ENCODE data around the gene FMR1. TPM values are rescaled to one million over a fixed set of nuclear protein-coding genes. Genes with fewer than 3 reads are reported as not detected.
A peak's percentile ranks its signal among the peaks of the same experiment; 100 is the strongest.

FMR1 gene
- total RNA-seq, 1 donor from 2014 or later = 68.3 TPM

GRCh38 chrX:147916375-147916968 lies 4.8 kb downstream of the FMR1 start:
- TF ChIP-seq CTCF (IDR thresholded peaks at IDR 0.05; ENCODE audit: unreplicated experiment) = no peak
- H3K27ac Mint-ChIP-seq = peak overlapping the region; percentile 61
- H3K4me1 Mint-ChIP-seq (ENCODE audit: low read depth) = peaks cover 28% of the 10 kb centered on the region
- H3K9me3 Mint-ChIP-seq (ENCODE audit: low read depth) = peaks cover 16% of the 10 kb centered on the region
- DNase-seq (ENCODE audit: low spot score, unreplicated experiment) = no peak
- no peaks in the 10 kb centered on the region for H3K27me3 Mint-ChIP-seq
- no peak overlapping the region for H3K4me3 Mint-ChIP-seq (ENCODE audit: low read depth)
- peaks cover 2% of the 10 kb centered on the region for H3K36me3 Mint-ChIP-seq (ENCODE audit: insufficient read depth)

- Mint-ChIP-seq H3K27me3 (no peaks in the 10 kb centered on the region), H3K4me3 (ENCODE audit: low read depth) (no peak overlapping the region), H3K36me3 (ENCODE audit: insufficient read depth) (no peaks in the 10 kb centered on the region), H3K4me1 (ENCODE audit: low read depth) (peaks cover 34% of the 10 kb centered on the region), H3K9me3 (ENCODE audit: low read depth) (peaks cover 16% of the 10 kb centered on the region), H3K27ac (no peak overlapping the region)
- DNase-seq (ENCODE audit: low spot score, unreplicated experiment) = no peak
- no peak for TF ChIP-seq CTCF (IDR thresholded peaks at IDR 0.05; ENCODE audit: unreplicated experiment)
Measured at GRCh38 chrX:147917700-147918695, 6.3 kb downstream of the FMR1 start.

GRCh38 chrX:147920161-147920666 lies 8.5 kb downstream of the FMR1 start:
- Mint-ChIP-seq H3K9me3 (ENCODE audit: low read depth) (peaks cover 12% of the 10 kb centered on the region), H3K36me3 (ENCODE audit: insufficient read depth) (no peaks in the 10 kb centered on the region), H3K4me1 (ENCODE audit: low read depth) (peaks cover 31% of the 10 kb centered on the region), H3K27me3 (no peaks in the 10 kb centered on the region), H3K27ac (peak overlapping the region; percentile 39), H3K4me3 (ENCODE audit: low read depth) (no peak overlapping the region)
- no peak for TF ChIP-seq CTCF (IDR thresholded peaks at IDR 0.05; ENCODE audit: unreplicated experiment)
- no peak for DNase-seq (ENCODE audit: low spot score, unreplicated experiment)

GRCh38 chrX:147923605-147924004 lies 11.9 kb downstream of the FMR1 start:
- Mint-ChIP-seq H3K4me1 (ENCODE audit: low read depth) (peaks cover 21% of the 10 kb centered on the region), H3K36me3 (ENCODE audit: insufficient read depth) (peaks cover 10% of the 10 kb centered on the region), H3K9me3 (ENCODE audit: low read depth) (peaks cover 15% of the 10 kb centered on the region), H3K27me3 (no peaks in the 10 kb centered on the region), H3K27ac (peak overlapping the region; percentile 12), H3K4me3 (ENCODE audit: low read depth) (no peak overlapping the region)
- no peak for DNase-seq (ENCODE audit: low spot score, unreplicated experiment)
- TF ChIP-seq CTCF (IDR thresholded peaks at IDR 0.05; ENCODE audit: unreplicated experiment) = no peak

- no peak overlapping the region for H3K27ac Mint-ChIP-seq
- H3K4me3 Mint-ChIP-seq (ENCODE audit: low read depth) = no peak overlapping the region
- peaks cover 18% of the 10 kb centered on the region for H3K9me3 Mint-ChIP-seq (ENCODE audit: low read depth)
- H3K27me3 Mint-ChIP-seq = no peaks in the 10 kb centered on the region
- H3K36me3 Mint-ChIP-seq (ENCODE audit: insufficient read depth) = peaks cover 20% of the 10 kb centered on the region
- DNase-seq (ENCODE audit: low spot score, unreplicated experiment) = no peak
- TF ChIP-seq CTCF (IDR thresholded peaks at IDR 0.05; ENCODE audit: unreplicated experiment) = no peak
- peaks cover 16% of the 10 kb centered on the region for H3K4me1 Mint-ChIP-seq (ENCODE audit: low read depth)
Measured at GRCh38 chrX:147927256-147927655, 15.5 kb downstream of the FMR1 start.
